ENCODE results near the gene PKD2L1.
A peak's percentile ranks its signal among the peaks of the same experiment; 100 is the strongest.

The PKD2L1 gene

GRCh38 chr10:100346765-100347567 lies 16.9 kb upstream of the PKD2L1 start, which contains the start of gene SCD:
TSS of gene SCD (plus strand) at chr10:100347233. CDS start at chr10:100347505, 272 bp downstream.
- peak; percentile 86 for DNase-seq (ENCODE audit: low read depth, low spot score)
- peak within 1 kb of the TSS; percentile 95 for H3K4me3 ChIP-seq (ENCODE audit: insufficient read length, low read depth)
- no peaks in the 10 kb centered on the region for H3K9me3 ChIP-seq (ENCODE audit: insufficient read depth, low read length)
- TF ChIP-seq SUZ12 (IDR thresholded peaks at IDR 0.05; ENCODE audit: extremely low read depth, insufficient read depth, insufficient read length) (no peak), ZNF274 (IDR thresholded peaks at IDR 0.05; ENCODE audit: low read depth, low read length) (no peak), YY1 (IDR thresholded peaks at IDR 0.05; ENCODE audit: insufficient read depth, insufficient read length) (no peak)
- peaks cover 9% of the 10 kb centered on the region for H3K4me1 ChIP-seq (ENCODE audit: insufficient read depth, insufficient read length)
- H3K27me3 ChIP-seq (ENCODE audit: insufficient read depth, insufficient read length) = no peaks in the 10 kb centered on the region
- H3K36me3 ChIP-seq (ENCODE audit: insufficient read depth, insufficient read length, low read length) = peaks cover 40% of the 10 kb centered on the region
- H3K9ac ChIP-seq (ENCODE audit: insufficient read length, low read depth) = peak within 1 kb of the TSS; percentile 97

GRCh38 chr10:100346351-100346764 lies 16.3 kb upstream of the PKD2L1 start:
- Histone ChIP-seq H3K9ac (ENCODE audit: insufficient read length, low read depth) (peak overlapping the region; percentile 87), H3K9me3 (ENCODE audit: insufficient read depth, low read length) (no peaks in the 10 kb centered on the region), H3K36me3 (ENCODE audit: insufficient read depth, insufficient read length, low read length) (peaks cover 34% of the 10 kb centered on the region), H3K27me3 (ENCODE audit: insufficient read depth, insufficient read length) (no peaks in the 10 kb centered on the region), H3K4me3 (ENCODE audit: insufficient read length, low read depth) (peak overlapping the region; percentile 95), H3K4me1 (ENCODE audit: insufficient read depth, insufficient read length) (peaks cover 4% of the 10 kb centered on the region)
- TF ChIP-seq YY1 (IDR thresholded peaks at IDR 0.05; ENCODE audit: insufficient read depth, insufficient read length) (no peak), SUZ12 (IDR thresholded peaks at IDR 0.05; ENCODE audit: extremely low read depth, insufficient read depth, insufficient read length) (no peak), ZNF274 (IDR thresholded peaks at IDR 0.05; ENCODE audit: low read depth, low read length) (no peak)
- no peak for DNase-seq (ENCODE audit: low read depth, low spot score)

- H3K4me1 ChIP-seq (ENCODE audit: insufficient read depth, insufficient read length) = peaks cover 8% of the 10 kb centered on the region
- no peak for TF ChIP-seq SUZ12 (IDR thresholded peaks at IDR 0.05; ENCODE audit: extremely low read depth, insufficient read depth, insufficient read length)
- TF ChIP-seq YY1 (IDR thresholded peaks at IDR 0.05; ENCODE audit: insufficient read depth, insufficient read length) = no peak
- no peak for TF ChIP-seq ZNF274 (IDR thresholded peaks at IDR 0.05; ENCODE audit: low read depth, low read length)
- no peak for DNase-seq (ENCODE audit: low read depth, low spot score)
- peaks cover 28% of the 10 kb centered on the region for H3K36me3 ChIP-seq (ENCODE audit: insufficient read depth, insufficient read length, low read length)
- no peaks in the 10 kb centered on the region for H3K9me3 ChIP-seq (ENCODE audit: insufficient read depth, low read length)
- H3K9ac ChIP-seq (ENCODE audit: insufficient read length, low read depth) = peak overlapping the region; percentile 87
- H3K27me3 ChIP-seq (ENCODE audit: insufficient read depth, insufficient read length) = no peaks in the 10 kb centered on the region
- peak overlapping the region; percentile 95 for H3K4me3 ChIP-seq (ENCODE audit: insufficient read length, low read depth)
These were observed 15.7 kb upstream of the PKD2L1 start for GRCh38 chr10:100345570-100346330.

GRCh38 chr10:100344241-100344788 lies 14.3 kb upstream of the PKD2L1 start:
- H3K9me3 ChIP-seq (ENCODE audit: insufficient read depth, low read length) = no peaks in the 10 kb centered on the region
- peaks cover 13% of the 10 kb centered on the region for H3K36me3 ChIP-seq (ENCODE audit: insufficient read depth, insufficient read length, low read length)
- no peak for DNase-seq (ENCODE audit: low read depth, low spot score)
- no peak for TF ChIP-seq ZNF274 (IDR thresholded peaks at IDR 0.05; ENCODE audit: low read depth, low read length)
- TF ChIP-seq SUZ12 (IDR thresholded peaks at IDR 0.05; ENCODE audit: extremely low read depth, insufficient read depth, insufficient read length) = no peak
- TF ChIP-seq YY1 (IDR thresholded peaks at IDR 0.05; ENCODE audit: insufficient read depth, insufficient read length) = no peak
- no peaks in the 10 kb centered on the region for H3K27me3 ChIP-seq (ENCODE audit: insufficient read depth, insufficient read length)
- no peak overlapping the region for H3K9ac ChIP-seq (ENCODE audit: insufficient read length, low read depth)
- H3K4me1 ChIP-seq (ENCODE audit: insufficient read depth, insufficient read length) = peaks cover 6% of the 10 kb centered on the region
- H3K4me3 ChIP-seq (ENCODE audit: insufficient read length, low read depth) = no peak overlapping the region

- Histone ChIP-seq H3K36me3 (ENCODE audit: insufficient read depth, insufficient read length, low read length) (no peaks in the 10 kb centered on the region), H3K9ac (ENCODE audit: insufficient read length, low read depth) (no peak overlapping the region), H3K4me1 (ENCODE audit: insufficient read depth, insufficient read length) (peaks cover 6% of the 10 kb centered on the region), H3K27me3 (ENCODE audit: insufficient read depth, insufficient read length) (no peaks in the 10 kb centered on the region), H3K4me3 (ENCODE audit: insufficient read length, low read depth) (no peak overlapping the region), H3K9me3 (ENCODE audit: insufficient read depth, low read length) (no peaks in the 10 kb centered on the region)
- DNase-seq (ENCODE audit: low read depth, low spot score) = no peak
- TF ChIP-seq SUZ12 (IDR thresholded peaks at IDR 0.05; ENCODE audit: extremely low read depth, insufficient read depth, insufficient read length) (no peak), YY1 (IDR thresholded peaks at IDR 0.05; ENCODE audit: insufficient read depth, insufficient read length) (no peak), ZNF274 (IDR thresholded peaks at IDR 0.05; ENCODE audit: low read depth, low read length) (no peak)
These were observed 12.6 kb upstream of the PKD2L1 start for GRCh38 chr10:100342627-100342972.

- Histone ChIP-seq H3K27me3 (ENCODE audit: insufficient read depth, insufficient read length) (no peaks in the 10 kb centered on the region), H3K4me1 (ENCODE audit: insufficient read depth, insufficient read length) (peaks cover 6% of the 10 kb centered on the region), H3K9me3 (ENCODE audit: insufficient read depth, low read length) (no peaks in the 10 kb centered on the region), H3K4me3 (ENCODE audit: insufficient read length, low read depth) (no peak overlapping the region), H3K9ac (ENCODE audit: insufficient read length, low read depth) (no peak overlapping the region), H3K36me3 (ENCODE audit: insufficient read depth, insufficient read length, low read length) (no peaks in the 10 kb centered on the region)
- DNase-seq (ENCODE audit: low read depth, low spot score) = no peak
- TF ChIP-seq ZNF274 (IDR thresholded peaks at IDR 0.05; ENCODE audit: low read depth, low read length) (no peak), YY1 (IDR thresholded peaks at IDR 0.05; ENCODE audit: insufficient read depth, insufficient read length) (no peak), SUZ12 (IDR thresholded peaks at IDR 0.05; ENCODE audit: extremely low read depth, insufficient read depth, insufficient read length) (no peak)
These were observed 12.1 kb upstream of the PKD2L1 start for GRCh38 chr10:100341953-100342626.
